Lung (tissue), 12 donors: ENCODE results near the gene KLHL29. TPM values are rescaled to one million over a fixed set of nuclear protein-coding genes. Genes with fewer than 3 reads are reported as not detected.
A peak's percentile ranks its signal among the peaks of the same experiment; 100 is the strongest.

Experiments used
- ATAC-seq: fragments of 200-7000 bp; cut with Tn5 transposase; one replicate; pipeline ENCODE4 v1.9.1; 2020; ENCODE audit warnings: moderate number of reproducible peaks; ENCODE audit not compliant: insufficient read depth, low FRiP score
- DNase-seq, 3 donors: peaks; one replicate each; pipeline ENCODE4 v3.0.0-alpha.2; 2013 to 2017
- H3K27ac ChIP-seq, 2 donors: one replicate each; pipeline ENCODE4 v1.5.1; 2013; ENCODE audit warnings: mild to moderate bottlenecking in 2 of 2, moderate library complexity in 2 of 2, control low read depth in 1 of 2, inconsistent platforms in 1 of 2, low read depth in 1 of 2, low read length in 1 of 2
- H3K27me3 ChIP-seq, 3 donors: one replicate each; pipeline ENCODE4 v1.5.1; 2013; ENCODE audit warnings: low read length in 2 of 3; ENCODE audit not compliant: control insufficient read depth in 3 of 3, insufficient read depth in 3 of 3
- H3K36me3 ChIP-seq, 4 donors: one replicate each; pipeline ENCODE4 v1.5.1; 2013; ENCODE audit warnings: low read length in 4 of 4, mild to moderate bottlenecking in 1 of 4, moderate library complexity in 1 of 4; ENCODE audit not compliant: control insufficient read depth in 4 of 4, insufficient read depth in 4 of 4
- H3K4me1 ChIP-seq, 5 donors: one replicate each; pipeline ENCODE4 v1.5.1; 2013; ENCODE audit warnings: low read length in 5 of 5, mild to moderate bottlenecking in 2 of 5, moderate library complexity in 1 of 5; ENCODE audit not compliant: control insufficient read depth in 5 of 5, insufficient read depth in 5 of 5
- H3K4me3 ChIP-seq: one replicate; pipeline ENCODE4 v1.5.1; 2013; ENCODE audit warnings: mild to moderate bottlenecking, control low read depth, moderate library complexity
- H3K9ac ChIP-seq, 2 donors: one replicate each; pipeline ENCODE4 v1.5.1; 2013; ENCODE audit warnings: low read length in 2 of 2, control low read depth in 1 of 2; ENCODE audit not compliant: insufficient read depth in 1 of 2
- H3K9me3 ChIP-seq, 4 donors: one replicate each; pipeline ENCODE4 v1.5.1; 2013; ENCODE audit warnings: low read length in 3 of 4, mild to moderate bottlenecking in 1 of 4, moderate library complexity in 1 of 4; ENCODE audit not compliant: control insufficient read depth in 4 of 4, insufficient read depth in 3 of 4
- WGBS, 2 donors: extraction: QIAGEN DNeasy Blood & Tissue Kit; methylation state at CpG; one replicate each; pipeline ENCODE4 v1.1.7; 2013; 5-methylcytosine and 5-hydroxymethylcytosine counted together
- polyA plus RNA-seq, 2 donors: library from polyadenylated mRNA; stranded (reverse); fragments of 200-250 nt; gene quantifications; one replicate each; pipeline ENCODE4 v1.2.1, GENCODE V29; 2013
- total RNA-seq, 2 donors: library from RNA; depleted of rRNA in 1 of 2; stranded (reverse); fragments of >200 nt in 1 of 2; gene quantifications; one replicate each; pipeline ENCODE4 v1.2.1, GENCODE V29; 2014 to 2021
- TF ChIP-seq, protein P1 (sequence below): IDR thresholded peaks from 2 replicates; pipeline ENCODE4 v1.5.1; 2012; ENCODE audit warnings: mild to moderate bottlenecking; ENCODE audit errors: control extremely low read depth, extremely low read depth
- donor health status: control.
- donor health status: control.
- donor health status: Bipolar disorder and iron deficiency.
- donor health status: healthy.
- donor health status: DM: yes; HTN: yes; CAD: no.

The KLHL29 gene
- total and polyA plus RNA-seq, 4 donors, result 2.7 to 16.2 (median 3.5) TPM

DNA sequence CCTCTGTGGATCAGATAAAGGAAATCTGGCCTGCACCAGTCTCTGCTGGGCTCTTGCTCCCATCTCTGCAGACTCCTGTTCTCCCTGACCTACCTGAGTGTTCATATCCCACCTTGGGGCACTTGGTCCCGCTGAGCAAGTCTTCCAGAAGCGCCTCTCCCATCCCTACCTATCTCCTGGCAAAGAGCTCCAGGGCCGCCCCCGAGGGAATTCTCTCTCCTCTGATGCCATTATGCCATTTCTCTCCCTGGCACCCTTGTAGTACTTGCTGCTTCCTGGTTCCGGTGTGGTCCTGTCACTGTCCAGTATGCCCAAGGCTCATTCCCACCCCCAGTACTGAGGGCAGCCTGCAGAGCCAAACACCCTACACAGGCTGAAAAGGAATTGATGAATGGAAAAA lies 99.8 kb downstream of the KLHL29 start:
- Histone ChIP-seq H3K36me3 (no peaks in the 10 kb centered on the region), H3K4me1 (peaks cover 0 to 4% (median 0%) of the 10 kb centered on the region in 5 donors), H3K9ac (no peak overlapping the region), H3K27ac (no peak overlapping the region), H3K9me3 (no peaks in the 10 kb centered on the region), H3K4me3 (no peak overlapping the region), H3K27me3 (no peaks in the 10 kb centered on the region)
- TF ChIP-seq, protein P1, sequence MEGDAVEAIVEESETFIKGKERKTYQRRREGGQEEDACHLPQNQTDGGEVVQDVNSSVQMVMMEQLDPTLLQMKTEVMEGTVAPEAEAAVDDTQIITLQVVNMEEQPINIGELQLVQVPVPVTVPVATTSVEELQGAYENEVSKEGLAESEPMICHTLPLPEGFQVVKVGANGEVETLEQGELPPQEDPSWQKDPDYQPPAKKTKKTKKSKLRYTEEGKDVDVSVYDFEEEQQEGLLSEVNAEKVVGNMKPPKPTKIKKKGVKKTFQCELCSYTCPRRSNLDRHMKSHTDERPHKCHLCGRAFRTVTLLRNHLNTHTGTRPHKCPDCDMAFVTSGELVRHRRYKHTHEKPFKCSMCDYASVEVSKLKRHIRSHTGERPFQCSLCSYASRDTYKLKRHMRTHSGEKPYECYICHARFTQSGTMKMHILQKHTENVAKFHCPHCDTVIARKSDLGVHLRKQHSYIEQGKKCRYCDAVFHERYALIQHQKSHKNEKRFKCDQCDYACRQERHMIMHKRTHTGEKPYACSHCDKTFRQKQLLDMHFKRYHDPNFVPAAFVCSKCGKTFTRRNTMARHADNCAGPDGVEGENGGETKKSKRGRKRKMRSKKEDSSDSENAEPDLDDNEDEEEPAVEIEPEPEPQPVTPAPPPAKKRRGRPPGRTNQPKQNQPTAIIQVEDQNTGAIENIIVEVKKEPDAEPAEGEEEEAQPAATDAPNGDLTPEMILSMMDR, result no peak
- ATAC-seq (no peak), DNase-seq (no peak)
- 77 to 87% methylated on average over 5 of the region's 5 CpGs for WGBS, 2 donors

- H3K4me3 ChIP-seq, result no peak overlapping the region
- TF ChIP-seq, protein P1, result no peak
- H3K27me3 ChIP-seq, result no peaks in the 10 kb centered on the region
- H3K9me3 ChIP-seq, result no peaks in the 10 kb centered on the region
- ATAC-seq (peak; percentile 2), DNase-seq (no peak)
- no peak overlapping the region for H3K27ac ChIP-seq
- no peaks in the 10 kb centered on the region for H3K36me3 ChIP-seq
- no peak overlapping the region for H3K9ac ChIP-seq
- 87% methylated on average over 2 of the region's 2 CpGs for WGBS, 2 donors
- H3K4me1 ChIP-seq, result peaks cover 0 to 4% (median 0%) of the 10 kb centered on the region in 5 donors
Observed at GRCh38 chr2:23485261-23485660, 100.3 kb downstream of the KLHL29 start.

- ATAC-seq (no peak), DNase-seq (no peak)
- H3K9me3 ChIP-seq, result no peaks in the 10 kb centered on the region
Observed at GRCh38 chr2:23485841-23486683, 101.1 kb downstream of the KLHL29 start.

More at GRCh38 chr2:23485841-23486683, 101.1 kb downstream of the KLHL29 start:
- Histone ChIP-seq H3K36me3 (no peaks in the 10 kb centered on the region), H3K27ac (no peak overlapping the region), H3K27me3 (no peaks in the 10 kb centered on the region), H3K9ac (no peak overlapping the region), H3K4me1 (peaks cover 0 to 3% (median 0%) of the 10 kb centered on the region in 5 donors), H3K4me3 (no peak overlapping the region)
- 84 to 88% methylated on average over 10 of the region's 10 CpGs for WGBS, 2 donors
- TF ChIP-seq, protein P1, result no peak
